HL-60 (cell line): ENCODE measurements around the gene LRRC75B.
"Not testable (repeated sequence)": the region's sequence is repeated elsewhere in the genome, so short reads cannot be mapped to it uniquely, and the experiment has no call there.

Source experiments
- CTCF ChIP-seq: IDR thresholded peaks from one replicate; pipeline ENCODE4 v1.5.1; 2011; ENCODE audit warnings: low read length, control low read depth, inconsistent platforms; ENCODE audit not compliant: insufficient read depth
- GABPA ChIP-seq: IDR thresholded peaks from 2 replicates; pipeline ENCODE4 v1.6.1; 2012; ENCODE audit warnings: low read depth
- POLR2AphosphoS5 ChIP-seq: IDR thresholded peaks from 2 replicates; pipeline ENCODE4 v1.6.1; 2012; ENCODE audit warnings: low read depth
- REST ChIP-seq: IDR thresholded peaks from 2 replicates; pipeline ENCODE4 v1.6.1; 2012; ENCODE audit warnings: low read depth; ENCODE audit not compliant: insufficient replicate concordance
- SPI1 ChIP-seq: IDR thresholded peaks from 2 replicates; pipeline ENCODE4 v1.6.1; 2012; ENCODE audit warnings: low read depth, mild to moderate bottlenecking, borderline replicate concordance

GRCh38 chr22:24636513-24636912 lies 43.6 kb upstream of the LRRC75B start:
- TF ChIP-seq POLR2AphosphoS5, CTCF, REST, GABPA, SPI1: not testable (repeated sequence)
